Adrenal gland (tissue), 12 donors: Measurements from ENCODE around the gene CTBP2. TPM values are rescaled to one million over a fixed set of nuclear protein-coding genes. Genes with fewer than 3 reads are reported as not detected.
A peak's percentile ranks its signal among the peaks of the same experiment; 100 is the strongest.

Source experiments
- DNase-seq, 7 donors: peaks; one replicate each; pipeline ENCODE4 v3.0.0-alpha.2; 2019 to 2020
- H3K27ac ChIP-seq, 5 donors: fragments of 200-600 bp; sonication (generic) in 4 of 5; 1 replicate in 3 of 5; 2 replicates in 2 of 5; pipeline versions ENCODE4 v1.5.1 to v1.8.0; 2016 to 2020; ENCODE audit warnings: mild to moderate bottlenecking in 1 of 5
- H3K27me3 ChIP-seq: fragments of 200-600 bp; 2 replicates; pipeline ENCODE4 v1.8.0; 2021
- H3K36me3 ChIP-seq, 2 donors: fragments of 200-600 bp; replicated peaks in 1 of 2; 1 replicate in 1 of 2; 2 replicates in 1 of 2; pipeline versions ENCODE4 v1.5.1 to v1.8.0; 2018 to 2022
- H3K4me1 ChIP-seq, 2 donors: fragments of 200-600 bp; replicated peaks in 1 of 2; 1 replicate in 1 of 2; 2 replicates in 1 of 2; pipeline versions ENCODE4 v1.5.1 to v1.8.0; 2018 to 2021
- H3K4me3 ChIP-seq, 4 donors: fragments of 200-600 bp; sonication (generic) in 3 of 4; one replicate each; pipeline ENCODE4 v1.5.1; 2016 to 2018
- H3K9me3 ChIP-seq, 3 donors: fragments of 200-600 bp; sonication (generic) in 1 of 3; replicated peaks in 1 of 3; 1 replicate in 2 of 3; 2 replicates in 1 of 3; pipeline versions ENCODE4 v1.5.1 to v1.8.0; 2016 to 2021
- CTCF ChIP-seq, 6 experiments: fragments of 450-650 bp in 4 of 6; fragments of 200-600 bp in 2 of 6; sonication (generic) in 1 of 6; IDR thresholded peaks; 1 replicate in 5 of 6; 2 replicates in 1 of 6; pipeline versions ENCODE4 v1.5.1 to v1.8.0; 2016 to 2021; ENCODE audit warnings: antibody characterized with exemption in 6 of 6, mild to moderate bottlenecking in 2 of 6, moderate library complexity in 1 of 6
- POLR2A ChIP-seq, 2 donors: fragments of 450-650 bp; IDR thresholded peaks; one replicate each; pipeline ENCODE4 v1.6.1; 2017; ENCODE audit warnings: antibody characterized with exemption in 2 of 2, mild to moderate bottlenecking in 2 of 2, moderate library complexity in 1 of 2
- WGBS, 4 donors: extraction: QIAGEN DNeasy Blood & Tissue Kit in 2 of 4; methylation state at CpG; one replicate each; pipeline versions ENCODE4 v1.1.5 to v1.1.7; 2013 to 2017; 5-methylcytosine and 5-hydroxymethylcytosine counted together
- intact Hi-C, 2 donors: fragments of 100-400 bp; cut with DNase I; formaldehyde crosslinking; loops; one replicate each; pipeline versions ENCODE4 v1.14.1 to v1.15.0; 2022 to 2023
- polyA plus RNA-seq, 3 donors: library from polyadenylated mRNA; stranded (reverse); fragments of 200-250 nt in 2 of 3; fragments of 350-450 nt in 1 of 3; fragmentation: Illumina TruSeq in 1 of 3; extraction: RNeasy Lipid Tissue Mini Kit (QIAGEN cat#74804) in 1 of 3; gene quantifications; one replicate each; pipeline ENCODE4 v1.2.3, GENCODE V29; 2013 to 2014
- total RNA-seq, 9 donors: library from RNA; depleted of rRNA in 4 of 9; stranded (reverse); fragments of >200 nt in 4 of 9; fragments of 120-200 nt in 1 of 9; fragmentation: NEBNext Ultra II Directional in 1 of 9; extraction: Animal tissue kit (Norgen Biotek cat#: 25700) in 1 of 9; gene quantifications; one replicate each; pipeline versions ENCODE4 v1.1.0 to v1.2.4, GENCODE V29; 2013 to 2023
- donor health status: healthy with polysubstance abuse.
- donor health status: Bipolar disorder and iron deficiency.
- donor health status: DM: yes; HTN: yes; CAD: no.
- donor health status: DM: no; HTN: no; CAD: no.
- donor health status: DM: no; HTN: no; CAD: no.
- donor health status: DM: yes; HTN: yes; CAD: no.

CTBP2 gene
- total and polyA plus RNA-seq, 12 donors, result 25.3 to 66.5 (median 45.7) TPM

DNA sequence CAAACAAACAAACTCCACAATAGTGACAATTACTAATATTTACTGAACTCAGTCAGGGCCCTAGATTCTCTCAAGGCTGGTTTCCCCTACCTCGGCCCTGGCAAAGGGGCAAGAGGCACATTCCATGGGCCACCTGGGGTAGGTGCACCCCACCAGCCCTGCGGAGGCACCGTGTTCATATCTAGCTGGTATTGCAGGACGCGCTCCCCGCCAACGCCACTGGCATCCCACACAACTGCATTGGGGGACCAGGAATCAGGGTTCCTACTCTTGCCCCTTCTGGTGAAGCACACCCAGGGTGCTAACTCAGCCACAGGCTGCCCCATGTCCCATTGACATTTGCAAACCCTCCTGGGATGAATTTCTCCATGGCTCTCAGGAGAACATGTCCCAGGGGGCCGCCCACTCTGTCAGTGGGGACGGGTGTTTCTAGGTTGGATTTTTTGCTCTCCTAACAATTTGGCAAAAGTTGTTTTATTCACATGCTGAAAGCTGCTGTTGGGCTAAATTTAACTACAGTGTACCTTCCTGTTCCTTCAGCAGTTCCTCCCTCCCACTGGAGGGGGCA, 141.7 kb downstream of the CTBP2 start:
- H3K27ac ChIP-seq, result peak overlapping the region in 1 of 5 donors; percentile 44
- intact Hi-C loops, result no loop called here
- H3K4me1 ChIP-seq, result peaks cover 8 to 71% of the 10 kb centered on the region in 2 donors
- DNase-seq, result no peak
- 86 to 92% (median 88%) methylated on average over 9 of the region's 9 CpGs for WGBS, 4 donors
- H3K9me3 ChIP-seq, result no peaks in the 10 kb centered on the region
- no peak for TF ChIP-seq POLR2A (IDR thresholded peaks at IDR 0.05)
- no peak overlapping the region for H3K4me3 ChIP-seq
- H3K36me3 ChIP-seq, result no peaks in the 10 kb centered on the region
- H3K27me3 ChIP-seq, result no peaks in the 10 kb centered on the region

DNA sequence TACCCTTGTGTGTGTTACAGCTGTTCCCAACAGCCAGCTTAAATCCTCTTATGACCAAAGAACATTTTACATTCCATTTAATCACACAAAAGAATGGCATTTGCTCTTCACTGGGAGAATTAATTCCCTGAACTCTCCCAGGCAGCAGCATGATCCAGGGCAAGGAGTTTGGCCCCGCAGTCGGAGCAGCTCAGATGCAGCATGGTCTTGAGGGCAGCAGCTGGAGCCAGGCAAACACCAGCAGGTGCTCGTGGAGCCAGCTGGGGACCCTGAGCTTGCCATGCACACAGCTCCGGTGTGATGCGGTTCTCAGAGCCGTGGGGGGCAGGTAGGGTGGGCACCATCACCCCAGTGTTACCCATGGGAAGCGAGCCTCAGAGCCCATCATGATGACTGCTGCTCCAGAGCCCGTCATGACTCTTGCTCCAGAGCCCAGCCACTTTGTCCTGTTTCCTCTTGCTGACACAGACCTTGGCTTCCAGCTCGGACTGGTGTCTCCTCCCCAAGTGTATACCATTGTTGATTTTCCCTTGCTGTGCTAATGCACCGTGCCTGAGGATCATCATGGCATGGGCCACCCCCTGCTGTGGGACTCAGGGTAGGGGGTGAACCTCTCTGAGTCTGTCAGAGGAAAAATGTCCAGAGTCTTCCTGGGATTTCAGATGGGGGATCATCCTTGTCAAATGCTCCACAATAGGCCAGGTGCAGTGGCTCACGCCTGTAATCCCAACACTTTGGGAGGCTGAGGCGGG, 142.6 kb downstream of the CTBP2 start:
- Histone ChIP-seq H3K27ac (peak overlapping the region in 2 of 5 donors; percentile 77 to 78), H3K36me3 (no peaks in the 10 kb centered on the region), H3K4me1 (peaks cover 8 to 64% of the 10 kb centered on the region in 2 donors), H3K9me3 (no peaks in the 10 kb centered on the region), H3K4me3 (no peak overlapping the region), H3K27me3 (no peaks in the 10 kb centered on the region)
- DNase-seq, result no peak
- TF ChIP-seq CTCF (IDR thresholded peaks at IDR 0.05) (no peak), POLR2A (IDR thresholded peaks at IDR 0.05) (no peak)
- intact Hi-C loops, result no loop called here
- 87 to 100% (median 90%) methylated on average over 2 to 12 of the region's 12 CpGs for WGBS, 4 donors

GRCh38 chr10:125016611-125017202, 143.7 kb downstream of the CTBP2 start:
- intact Hi-C loops, result no loop called here
- TF ChIP-seq CTCF (IDR thresholded peaks at IDR 0.05) (no peak), POLR2A (IDR thresholded peaks at IDR 0.05) (no peak)
- no peaks in the 10 kb centered on the region for H3K36me3 ChIP-seq
- H3K4me1 ChIP-seq, result peaks cover 8 to 56% of the 10 kb centered on the region in 2 donors
- H3K9me3 ChIP-seq, result no peaks in the 10 kb centered on the region
- WGBS, 4 donors, result 63 to 79% (median 69%) methylated on average over 14 of the region's 14 CpGs
- no peaks in the 10 kb centered on the region for H3K27me3 ChIP-seq
- no peak for DNase-seq
- H3K27ac ChIP-seq, result peak overlapping the region in 2 of 5 donors; percentile 77 to 78
- no peak overlapping the region for H3K4me3 ChIP-seq

GRCh38 chr10:125016123-125016522, 144.2 kb downstream of the CTBP2 start:
- TF ChIP-seq CTCF (IDR thresholded peaks at IDR 0.05), result no peak
- intact Hi-C loops, result no loop called here

More at GRCh38 chr10:125016123-125016522, 144.2 kb downstream of the CTBP2 start:
- H3K9me3 ChIP-seq, result no peaks in the 10 kb centered on the region
- peaks cover 8 to 51% of the 10 kb centered on the region in 2 donors for H3K4me1 ChIP-seq
- no peak for DNase-seq
- H3K4me3 ChIP-seq, result no peak overlapping the region
- no peaks in the 10 kb centered on the region for H3K36me3 ChIP-seq
- peak overlapping the region in 3 of 5 donors; percentile 27 to 78 (median 77) for H3K27ac ChIP-seq
- 63 to 73% (median 66%) methylated on average over 4 to 10 of the region's 10 CpGs; no CpG with 5 or more reads in 1 of the 4 donors for whole genome bisulfite sequencing, 4 donors
- H3K27me3 ChIP-seq, result no peaks in the 10 kb centered on the region
